Keratinocyte (primary cell): ENCODE results near the gene NRARP. TPM values are rescaled to one million over a fixed set of nuclear protein-coding genes. Genes with fewer than 3 reads are reported as not detected.

Source experiments
- DNase-seq: peaks from one replicate; pipeline ENCODE4 v3.0.0-alpha.2; 2011; ENCODE audit warnings: low read depth, missing footprints, low spot score
- FAIRE-seq: peaks from 2 replicates; lab custom pipeline; 2011; peaks lifted over from hg19 to GRCh38; lab: Jason Lieb, UNC
- H2AFZ ChIP-seq: 2 replicates; pipeline ENCODE4 v1.6.0; 2012; ENCODE audit warnings: low read length, control low read depth, inconsistent platforms; ENCODE audit not compliant: control insufficient read depth
- H3K27ac ChIP-seq: 2 replicates; pipeline ENCODE4 v1.5.1; 2011; ENCODE audit warnings: low read length; ENCODE audit not compliant: control insufficient read depth, insufficient read depth
- H3K27me3 ChIP-seq: 3 replicates; pipeline ENCODE4 v1.6.0; 2011; ENCODE audit warnings: low read length; ENCODE audit not compliant: control insufficient read depth, insufficient read depth; ENCODE audit errors: extremely low read depth
- H3K36me3 ChIP-seq, 2 experiments: 2 replicates in 1 of 2; 3 replicates in 1 of 2; pipeline ENCODE4 v1.5.1; 2011; ENCODE audit warnings: low read length in 2 of 2, mild to moderate bottlenecking in 1 of 2; ENCODE audit not compliant: control insufficient read depth in 2 of 2, insufficient read depth in 2 of 2; ENCODE audit errors: extremely low read depth in 1 of 2
- H3K4me1 ChIP-seq: 3 replicates; pipeline ENCODE4 v1.5.1; 2011; ENCODE audit warnings: low read length; ENCODE audit not compliant: control insufficient read depth, insufficient read depth; ENCODE audit errors: extremely low read depth
- H3K4me2 ChIP-seq: 3 replicates; pipeline ENCODE4 v1.6.0; 2011; ENCODE audit warnings: low read depth, low read length; ENCODE audit not compliant: control insufficient read depth, insufficient read depth; ENCODE audit errors: extremely low read depth
- H3K4me3 ChIP-seq, 3 experiments: fragments of 200-600 bp in 1 of 3; sonication (generic) in 1 of 3; 2 replicates in 2 of 3; 3 replicates in 1 of 3; pipeline ENCODE4 v1.5.1; 2011 to 2016; ENCODE audit warnings: low read length in 3 of 3, mild to moderate bottlenecking in 3 of 3, control low read depth in 2 of 3, inconsistent platforms in 1 of 3, low read depth in 1 of 3, mixed read lengths in 1 of 3, mixed run types in 1 of 3, moderate library complexity in 1 of 3; ENCODE audit not compliant: control insufficient read depth in 2 of 3, insufficient read depth in 2 of 3; ENCODE audit errors: extremely low read depth in 1 of 3
- H3K79me2 ChIP-seq: 2 replicates; pipeline ENCODE4 v1.6.0; 2012; ENCODE audit warnings: low read length; ENCODE audit not compliant: control insufficient read depth, insufficient read depth
- H3K9ac ChIP-seq: 3 replicates; pipeline ENCODE4 v1.6.0; 2011; ENCODE audit warnings: low read length; ENCODE audit not compliant: control insufficient read depth, insufficient read depth; ENCODE audit errors: extremely low read depth
- H3K9me1 ChIP-seq: 3 replicates; pipeline ENCODE4 v1.6.0; 2011; ENCODE audit warnings: low read length; ENCODE audit not compliant: control insufficient read depth, insufficient read depth; ENCODE audit errors: extremely low read depth
- H3K9me3 ChIP-seq: 2 replicates; pipeline ENCODE4 v1.5.1; 2012; ENCODE audit warnings: low read depth, low read length; ENCODE audit not compliant: control insufficient read depth
- H4K20me1 ChIP-seq: 3 replicates; pipeline ENCODE4 v1.6.0; 2011; ENCODE audit warnings: low read length; ENCODE audit not compliant: control insufficient read depth, insufficient read depth; ENCODE audit errors: extremely low read depth
- EZH2 ChIP-seq: IDR thresholded peaks from one replicate; pipeline ENCODE4 v1.6.1; 2012; ENCODE audit warnings: inconsistent platforms, mild to moderate bottlenecking, low read length, moderate library complexity
- dilution Hi-C: fragments of 300-500 bp; cut with MboI; formaldehyde crosslinking; loops from one replicate; pipeline ENCODE4 v1.7.0; 2020; ENCODE audit warnings: low sequenced_read_pairs; ENCODE audit not compliant: extremely low pct_ligation_motif_present
- polyA plus RNA-seq, 5 experiments: library from polyadenylated mRNA; depleted of rRNA in 3 of 5; stranded (reverse) in 3 of 5; stranded (forward) in 1 of 5; unstranded in 1 of 5; fragments of >200 nt; gene quantifications; 1 replicate in 1 of 5; 2 replicates in 3 of 5; 3 replicates in 1 of 5; pipeline versions ENCODE4 v1.2.1 to v1.2.3, GENCODE V29; 2011 to 2012; ENCODE audit warnings: missing spikeins in 2 of 5, low read depth in 1 of 5, low replicate concordance in 1 of 5
- TF ChIP-seq, protein P1 (sequence below), 3 experiments: IDR thresholded peaks in 1 of 3; conservative IDR thresholded peaks in 1 of 3; optimal IDR thresholded peaks in 1 of 3; 2 replicates in 2 of 3; 3 replicates in 1 of 3; pipeline versions ENCODE3 to v1.5.1; 2011; ENCODE audit warnings: low read length in 3 of 3, mild to moderate bottlenecking in 3 of 3, moderate library complexity in 2 of 3, control low read depth in 1 of 3, inconsistent platforms in 1 of 3; ENCODE audit not compliant: insufficient read depth in 2 of 3; ENCODE audit errors: extremely low read depth in 1 of 3

Gene NRARP
- polyA plus RNA-seq, 1 donor (not counting 4 experiments of a cell fraction or from before 2014, with no cell fraction given) = 2.4 TPM

DNA sequence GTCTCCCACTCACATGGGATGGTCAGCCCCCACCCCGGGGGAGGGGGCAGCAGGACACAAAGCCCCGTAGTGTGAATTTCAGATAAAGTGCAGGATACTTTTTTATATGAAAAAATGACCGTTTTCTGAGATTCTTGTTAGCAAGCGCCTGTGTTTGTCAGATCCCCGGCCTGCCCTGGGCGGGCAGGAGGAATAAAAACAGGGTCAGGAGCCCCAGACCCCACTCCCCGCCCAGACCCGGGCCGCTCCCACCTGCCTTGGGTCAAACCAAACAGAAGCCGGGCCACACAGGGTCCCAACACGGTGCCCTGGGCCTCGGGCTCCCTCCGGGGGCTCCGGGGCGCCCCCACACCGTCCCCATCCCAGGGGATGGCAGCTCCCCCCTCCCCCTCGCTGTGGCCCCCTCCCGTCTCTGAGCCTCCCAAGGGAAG lies 13.5 kb upstream of the NRARP start:
- H3K9ac ChIP-seq = no peak overlapping the region
- DNase-seq (no peak), FAIRE-seq (no peak)
- H3K4me3 ChIP-seq = no peak overlapping the region
- H3K27ac ChIP-seq = no peak overlapping the region
- H3K9me1 ChIP-seq = no peaks in the 10 kb centered on the region
- H2AFZ ChIP-seq = no peak overlapping the region
- H3K27me3 ChIP-seq = peaks cover 21% of the 10 kb centered on the region
- no peaks in the 10 kb centered on the region for H3K36me3 ChIP-seq
- peaks cover 17% of the 10 kb centered on the region for H3K4me1 ChIP-seq
- H3K79me2 ChIP-seq = no peaks in the 10 kb centered on the region
- no peaks in the 10 kb centered on the region for H3K9me3 ChIP-seq
- H4K20me1 ChIP-seq = no peaks in the 10 kb centered on the region
- no peak overlapping the region for H3K4me2 ChIP-seq
- TF ChIP-seq EZH2 = no peak
- TF ChIP-seq, protein P1, sequence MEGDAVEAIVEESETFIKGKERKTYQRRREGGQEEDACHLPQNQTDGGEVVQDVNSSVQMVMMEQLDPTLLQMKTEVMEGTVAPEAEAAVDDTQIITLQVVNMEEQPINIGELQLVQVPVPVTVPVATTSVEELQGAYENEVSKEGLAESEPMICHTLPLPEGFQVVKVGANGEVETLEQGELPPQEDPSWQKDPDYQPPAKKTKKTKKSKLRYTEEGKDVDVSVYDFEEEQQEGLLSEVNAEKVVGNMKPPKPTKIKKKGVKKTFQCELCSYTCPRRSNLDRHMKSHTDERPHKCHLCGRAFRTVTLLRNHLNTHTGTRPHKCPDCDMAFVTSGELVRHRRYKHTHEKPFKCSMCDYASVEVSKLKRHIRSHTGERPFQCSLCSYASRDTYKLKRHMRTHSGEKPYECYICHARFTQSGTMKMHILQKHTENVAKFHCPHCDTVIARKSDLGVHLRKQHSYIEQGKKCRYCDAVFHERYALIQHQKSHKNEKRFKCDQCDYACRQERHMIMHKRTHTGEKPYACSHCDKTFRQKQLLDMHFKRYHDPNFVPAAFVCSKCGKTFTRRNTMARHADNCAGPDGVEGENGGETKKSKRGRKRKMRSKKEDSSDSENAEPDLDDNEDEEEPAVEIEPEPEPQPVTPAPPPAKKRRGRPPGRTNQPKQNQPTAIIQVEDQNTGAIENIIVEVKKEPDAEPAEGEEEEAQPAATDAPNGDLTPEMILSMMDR (optimal IDR thresholded peaks at IDR 0.05 in 1 of 3, IDR thresholded peaks at IDR 0.05 in 1 of 3, conservative IDR thresholded peaks at IDR 0.05 in 1 of 3; ENCODE audit: extremely low read depth in 1 of 3, insufficient read depth in 2 of 3, low read length in 3 of 3) = no peak
- dilution Hi-C loops = no loop called here

DNA sequence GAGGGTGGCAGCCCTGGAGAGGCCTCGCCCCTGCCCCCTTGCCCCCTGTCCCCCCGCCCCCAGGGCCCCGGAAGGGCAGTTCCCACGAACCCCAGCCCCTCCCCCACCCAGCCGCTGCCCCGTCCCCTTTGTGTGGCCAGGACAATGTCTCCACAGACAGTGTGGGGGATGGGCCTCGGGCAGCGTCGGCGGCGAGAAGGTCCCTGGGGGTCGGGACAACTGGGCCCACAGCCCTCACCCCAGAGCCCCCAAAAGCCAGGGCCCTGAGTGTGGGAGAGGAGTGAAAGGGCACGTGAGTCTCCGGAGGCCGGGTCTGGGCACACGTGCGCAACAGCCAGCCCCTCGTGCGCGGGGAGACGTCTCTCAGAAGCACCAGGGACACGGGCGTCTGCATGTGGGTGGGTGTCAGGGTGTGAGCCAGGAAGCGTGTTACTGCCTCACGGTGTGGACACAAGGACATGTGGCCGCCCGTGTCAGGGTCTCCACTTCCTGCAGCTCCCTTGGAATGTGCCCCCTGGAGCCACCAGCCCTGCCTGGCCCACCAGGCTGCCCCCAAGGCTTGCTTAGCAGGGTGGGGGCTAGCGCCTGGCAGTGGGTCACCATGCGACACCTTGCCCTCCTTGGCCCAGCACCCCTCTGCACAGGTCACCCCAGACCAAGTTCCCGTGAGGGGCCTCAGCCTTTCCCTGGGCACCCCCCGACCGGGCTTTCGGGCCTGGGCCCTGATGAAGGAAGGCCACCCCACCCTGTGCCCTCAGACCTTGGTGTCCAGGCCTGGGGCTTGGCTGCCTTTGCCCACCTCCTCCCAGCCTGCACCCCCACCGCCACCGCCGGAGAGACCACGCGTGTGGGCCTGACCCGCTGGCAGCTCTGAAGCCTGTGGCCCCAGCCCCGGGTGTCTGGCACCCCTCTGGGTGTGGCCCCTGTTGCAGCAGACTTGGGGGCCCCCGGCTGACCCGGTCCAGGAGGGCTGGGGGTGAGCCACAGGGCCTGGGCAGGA lies 12.8 kb upstream of the NRARP start:
- FAIRE-seq = no peak
- no peaks in the 10 kb centered on the region for H3K9me1 ChIP-seq
- no peak for DNase-seq
- no peaks in the 10 kb centered on the region for H3K79me2 ChIP-seq
- H2AFZ ChIP-seq = no peak overlapping the region
- H3K36me3 ChIP-seq = no peaks in the 10 kb centered on the region
- dilution Hi-C loops = no loop called here
- no peak overlapping the region for H3K4me3 ChIP-seq
- no peaks in the 10 kb centered on the region for H4K20me1 ChIP-seq
- TF ChIP-seq, protein P1 (optimal IDR thresholded peaks at IDR 0.05 in 1 of 3, IDR thresholded peaks at IDR 0.05 in 1 of 3, conservative IDR thresholded peaks at IDR 0.05 in 1 of 3; ENCODE audit: extremely low read depth in 1 of 3, insufficient read depth in 2 of 3, low read length in 3 of 3) = no peak
- TF ChIP-seq EZH2 = no peak
- peaks cover 24% of the 10 kb centered on the region for H3K4me1 ChIP-seq
- H3K4me2 ChIP-seq = no peak overlapping the region
- no peak overlapping the region for H3K9ac ChIP-seq
- H3K27me3 ChIP-seq = peaks cover 21% of the 10 kb centered on the region
- H3K27ac ChIP-seq = no peak overlapping the region
- no peaks in the 10 kb centered on the region for H3K9me3 ChIP-seq
